ENCODE measurements around the gene FAM107B.
"Not testable (repeated sequence)": the region's sequence is repeated elsewhere in the genome, so short reads cannot be mapped to it uniquely, and the experiment has no call there.

FAM107B gene

GRCh38 chr10:14731875-14732512 lies 42.7 kb downstream of the FAM107B start:
- no peak for DNase-seq

- no peak for DNase-seq
Observed at GRCh38 chr10:14728346-14728745, 46.4 kb downstream of the FAM107B start.

- DNase-seq: no peak
Observed at GRCh38 chr10:14727924-14728323, 46.8 kb downstream of the FAM107B start.

- no peak for DNase-seq
Observed at GRCh38 chr10:14727465-14727864, 47.2 kb downstream of the FAM107B start.

- DNase-seq: no peak
Observed at GRCh38 chr10:14724931-14725330, 49.8 kb downstream of the FAM107B start.

GRCh38 chr10:14723052-14723689 lies 51.5 kb downstream of the FAM107B start:
- DNase-seq: peak; percentile 55

- no peak for DNase-seq
Observed at GRCh38 chr10:14717552-14717951, 57.1 kb downstream of the FAM107B start.

GRCh38 chr10:14712991-14713424 lies 61.7 kb downstream of the FAM107B start:
- no peak for DNase-seq

GRCh38 chr10:14709344-14709743 lies 65.4 kb downstream of the FAM107B start:
- not testable (repeated sequence) for DNase-seq

- DNase-seq: no peak
Observed at GRCh38 chr10:14707481-14707880, 67.2 kb downstream of the FAM107B start.

GRCh38 chr10:14705548-14706230 lies 69.0 kb downstream of the FAM107B start:
- DNase-seq: no peak

- DNase-seq: no peak
Observed at GRCh38 chr10:14703631-14704001, 71.1 kb downstream of the FAM107B start.

- DNase-seq: no peak
Observed at GRCh38 chr10:14701466-14701865, 73.2 kb downstream of the FAM107B start.

GRCh38 chr10:14700546-14700945 lies 74.2 kb downstream of the FAM107B start:
- DNase-seq: no peak

- DNase-seq: no peak
Observed at GRCh38 chr10:14699482-14699881, 75.2 kb downstream of the FAM107B start.

GRCh38 chr10:14698829-14699170 lies 75.9 kb downstream of the FAM107B start:
- DNase-seq: no peak

- DNase-seq: no peak
Observed at GRCh38 chr10:14698111-14698828, 76.4 kb downstream of the FAM107B start.

- DNase-seq: no peak
Observed at GRCh38 chr10:14697281-14697680, 77.4 kb downstream of the FAM107B start.

GRCh38 chr10:14696821-14697220 lies 77.9 kb downstream of the FAM107B start:
- no peak for DNase-seq

- no peak for DNase-seq
Observed at GRCh38 chr10:14695847-14696480, 78.7 kb downstream of the FAM107B start.

GRCh38 chr10:14693891-14694290 lies 80.8 kb downstream of the FAM107B start:
- no peak for DNase-seq

GRCh38 chr10:14692344-14693076 lies 82.2 kb downstream of the FAM107B start:
- DNase-seq: no peak
